Measurements from ENCODE around the gene MAP3K14. TPM values are rescaled to one million over a fixed set of nuclear protein-coding genes. Genes with fewer than 3 reads are reported as not detected.

Gene MAP3K14
- total and polyA plus RNA-seq, 2 of the 4 experiments (the other 2 are of a cell fraction) = 4.1 to 21.7 TPM

DNA sequence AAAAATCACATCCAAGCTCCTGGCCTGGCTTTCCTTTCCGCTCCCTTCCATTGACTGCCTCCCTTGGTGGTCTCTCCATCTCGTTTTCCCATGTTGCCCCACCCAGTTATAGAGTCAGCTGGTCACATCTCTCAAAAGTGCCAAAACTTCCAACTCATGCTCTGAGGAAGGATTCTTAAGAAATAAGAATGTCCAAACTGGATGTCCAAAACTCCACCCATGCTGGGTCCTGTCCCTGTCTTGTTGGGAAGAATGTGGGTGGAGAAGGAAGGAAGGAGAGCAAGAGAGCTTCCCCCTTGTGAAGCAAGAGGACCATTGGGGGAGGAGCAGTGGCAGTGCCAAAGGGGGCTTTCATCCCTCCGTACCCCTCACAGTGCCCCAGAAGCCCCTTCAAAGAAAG lies 44.6 kb upstream of the MAP3K14 start:
- no peaks in the 10 kb centered on the region for H3K36me3 ChIP-seq (ENCODE audit: control insufficient read depth, insufficient read depth, low read length)
- no peak overlapping the region for H3K4me2 ChIP-seq (ENCODE audit: low read depth, low read length)
- H3K56ac ChIP-seq (ENCODE audit: extremely low read depth, insufficient read depth, low read length) = no peak overlapping the region
- no peaks in the 10 kb centered on the region for H3K27me3 ChIP-seq (ENCODE audit: control insufficient read depth, insufficient read depth, low read length)
- H3K27ac ChIP-seq (ENCODE audit: insufficient read depth, low read length) = no peak overlapping the region
- H3K79me1 ChIP-seq (ENCODE audit: low read depth in 1 of 2, low read length in 2 of 2) = no peaks in the 10 kb centered on the region
- no peak overlapping the region for H2BK20ac ChIP-seq (ENCODE audit: low read depth, low read length)
- peaks cover 2% of the 10 kb centered on the region; the same call in 1 of the 2 replicates for H3K9me3 ChIP-seq (ENCODE audit: control insufficient read depth, insufficient read depth, low read length)
- H2BK120ac ChIP-seq (ENCODE audit: low read depth, low read length) = no peak overlapping the region
- no peak overlapping the region for H3K18ac ChIP-seq (ENCODE audit: low read depth, low read length)
- H4K5ac ChIP-seq (ENCODE audit: low read depth, low read length) = no peak overlapping the region
- peaks cover 5% of the 10 kb centered on the region for H3K4me1 ChIP-seq (ENCODE audit: control insufficient read depth, insufficient read depth, low read length)
- ChIA-PET CTCF (no interaction called here), POLR2A (ENCODE audit: unreplicated experiment) (no interaction called here)
- H3K9ac ChIP-seq (ENCODE audit: low read depth, low read length) = no peak overlapping the region
- WGBS, 2 experiments (ENCODE audit: extremely low coverage in 2 of 2, insufficient read length in 1 of 2) = no CpG with 5 or more reads among the region's 3 CpGs
- TF ChIP-seq MAZ (IDR thresholded peaks at IDR 0.05; ENCODE audit: borderline replicate concordance, low read depth, low read length) (no peak), BHLHE40 (IDR thresholded peaks at IDR 0.05; ENCODE audit: low read depth, low read length) (no peak), CHD1 (IDR thresholded peaks at IDR 0.05; ENCODE audit: low read depth, low read length) (no peak), RFX5 (IDR thresholded peaks at IDR 0.05; ENCODE audit: low read depth, low read length) (no peak), FOS (IDR thresholded peaks at IDR 0.05; ENCODE audit: low read depth, low read length) (no peak), RCOR1 (IDR thresholded peaks at IDR 0.05; ENCODE audit: insufficient replicate concordance, low read length) (no peak)
- TF ChIP-seq, protein P1, sequence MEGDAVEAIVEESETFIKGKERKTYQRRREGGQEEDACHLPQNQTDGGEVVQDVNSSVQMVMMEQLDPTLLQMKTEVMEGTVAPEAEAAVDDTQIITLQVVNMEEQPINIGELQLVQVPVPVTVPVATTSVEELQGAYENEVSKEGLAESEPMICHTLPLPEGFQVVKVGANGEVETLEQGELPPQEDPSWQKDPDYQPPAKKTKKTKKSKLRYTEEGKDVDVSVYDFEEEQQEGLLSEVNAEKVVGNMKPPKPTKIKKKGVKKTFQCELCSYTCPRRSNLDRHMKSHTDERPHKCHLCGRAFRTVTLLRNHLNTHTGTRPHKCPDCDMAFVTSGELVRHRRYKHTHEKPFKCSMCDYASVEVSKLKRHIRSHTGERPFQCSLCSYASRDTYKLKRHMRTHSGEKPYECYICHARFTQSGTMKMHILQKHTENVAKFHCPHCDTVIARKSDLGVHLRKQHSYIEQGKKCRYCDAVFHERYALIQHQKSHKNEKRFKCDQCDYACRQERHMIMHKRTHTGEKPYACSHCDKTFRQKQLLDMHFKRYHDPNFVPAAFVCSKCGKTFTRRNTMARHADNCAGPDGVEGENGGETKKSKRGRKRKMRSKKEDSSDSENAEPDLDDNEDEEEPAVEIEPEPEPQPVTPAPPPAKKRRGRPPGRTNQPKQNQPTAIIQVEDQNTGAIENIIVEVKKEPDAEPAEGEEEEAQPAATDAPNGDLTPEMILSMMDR (conservative IDR thresholded peaks at IDR 0.05; ENCODE audit: low read depth, low read length) = no peak
- TF ChIP-seq, protein P2, sequence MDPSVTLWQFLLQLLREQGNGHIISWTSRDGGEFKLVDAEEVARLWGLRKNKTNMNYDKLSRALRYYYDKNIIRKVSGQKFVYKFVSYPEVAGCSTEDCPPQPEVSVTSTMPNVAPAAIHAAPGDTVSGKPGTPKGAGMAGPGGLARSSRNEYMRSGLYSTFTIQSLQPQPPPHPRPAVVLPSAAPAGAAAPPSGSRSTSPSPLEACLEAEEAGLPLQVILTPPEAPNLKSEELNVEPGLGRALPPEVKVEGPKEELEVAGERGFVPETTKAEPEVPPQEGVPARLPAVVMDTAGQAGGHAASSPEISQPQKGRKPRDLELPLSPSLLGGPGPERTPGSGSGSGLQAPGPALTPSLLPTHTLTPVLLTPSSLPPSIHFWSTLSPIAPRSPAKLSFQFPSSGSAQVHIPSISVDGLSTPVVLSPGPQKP (IDR thresholded peaks at IDR 0.05; ENCODE audit: borderline replicate concordance, low read depth, low read length) = no peak
- H2AFZ ChIP-seq (replicated peaks; ENCODE audit: low read length, poor library complexity) = no peak overlapping the region
- ATAC-seq (ENCODE audit: low read depth) = no peak
- no peak overlapping the region for H4K8ac ChIP-seq (ENCODE audit: low read depth in 2 of 2, low read length in 2 of 2)
- no TSS peak for BruUV-seq (replicated peaks)
- H4K91ac ChIP-seq (ENCODE audit: insufficient read depth, low read depth, low read length) = no peak overlapping the region
- in situ Hi-C loops (cut with MboI; ENCODE audit: low sequenced_read_pairs) (no loop called here), intact Hi-C loops (cut with micrococcal nuclease) (no loop called here), dilution Hi-C loops (cut with HindIII; ENCODE audit: low sequenced_read_pairs, unreplicated experiment) (no loop called here)
- H3K4me3 ChIP-seq (ENCODE audit: insufficient read depth, low read depth, low read length) = no peak overlapping the region
- peaks cover 5% of the 10 kb centered on the region for H3K9me1 ChIP-seq (ENCODE audit: insufficient read depth, low read length)
- no peak overlapping the region for H2BK5ac ChIP-seq (ENCODE audit: low read depth, low read length, poor library complexity, severe bottlenecking)
- no peak overlapping the region for H3K23ac ChIP-seq (ENCODE audit: low read depth, low read length)
- no peak overlapping the region for H3K14ac ChIP-seq (replicated peaks; ENCODE audit: low read depth, low read length)
- DNase-seq = no peak
- H2BK15ac ChIP-seq (ENCODE audit: low read depth, low read length) = no peak overlapping the region
- H2AK9ac ChIP-seq (replicated peaks; ENCODE audit: low read depth, low read length, poor library complexity) = no peak overlapping the region
- H2AK5ac ChIP-seq (ENCODE audit: low read depth, low read length) = no peak overlapping the region
- no peaks in the 10 kb centered on the region for H4K20me1 ChIP-seq (ENCODE audit: insufficient read depth, low read length)
- H3K4ac ChIP-seq (ENCODE audit: low read depth, low read length) = no peak overlapping the region
